ENCODE measurements around the gene TUBA4B. TPM values are rescaled to one million over a fixed set of nuclear protein-coding genes. Genes with fewer than 3 reads are reported as not detected.

TUBA4B gene
- total RNA-seq, 1 donor from 2014 or later: not detected

- intact Hi-C loops (cut with micrococcal nuclease): loop anchor here (5.0 kb wide), 1 partner anchor 125 kb away; the partner anchor contains the start of gene SLC23A3
- Histone ChIP-seq H3K4me3 (no peak overlapping the region), H3K36me3 (no peaks in the 10 kb centered on the region), H3K4me1 (peaks cover 22% of the 10 kb centered on the region), H3K27ac (replicated peaks) (no peak overlapping the region), H3K9me3 (replicated peaks) (no peaks in the 10 kb centered on the region), H3K27me3 (ENCODE audit: low read depth) (peaks cover 33% of the 10 kb centered on the region)
- TF ChIP-seq CTCF (IDR thresholded peaks at IDR 0.05; ENCODE audit: borderline replicate concordance): no peak
- DNase-seq: no peak
Observed at GRCh38 chr2:219296631-219297391, 43.8 kb downstream of the TUBA4B start.

GRCh38 chr2:219297766-219298456 is 44.9 kb downstream of the TUBA4B start:
- Histone ChIP-seq H3K9me3 (replicated peaks) (no peaks in the 10 kb centered on the region), H3K27me3 (ENCODE audit: low read depth) (peaks cover 44% of the 10 kb centered on the region), H3K4me3 (no peak overlapping the region), H3K27ac (replicated peaks) (no peak overlapping the region), H3K4me1 (peaks cover 22% of the 10 kb centered on the region), H3K36me3 (no peaks in the 10 kb centered on the region)
- no peak for TF ChIP-seq CTCF (IDR thresholded peaks at IDR 0.05; ENCODE audit: borderline replicate concordance)
- intact Hi-C loops (cut with micrococcal nuclease): loop anchor here (5.0 kb wide), 1 partner anchor 126 kb away; the partner anchor contains the start of gene SLC23A3
- DNase-seq: no peak

- Histone ChIP-seq H3K9me3 (replicated peaks) (no peaks in the 10 kb centered on the region), H3K27ac (replicated peaks) (no peak overlapping the region), H3K27me3 (ENCODE audit: low read depth) (peaks cover 54% of the 10 kb centered on the region), H3K36me3 (no peaks in the 10 kb centered on the region), H3K4me3 (no peak overlapping the region), H3K4me1 (peaks cover 21% of the 10 kb centered on the region)
- TF ChIP-seq CTCF (IDR thresholded peaks at IDR 0.05; ENCODE audit: borderline replicate concordance): peak; percentile 100
- peak; percentile 86 for DNase-seq
- intact Hi-C loops (cut with micrococcal nuclease): loop anchor here (5.0 kb wide), 1 partner anchor 127 kb away; the partner anchor contains the start of gene SLC23A3
Observed at GRCh38 chr2:219298759-219299371, 45.8 kb downstream of the TUBA4B start.

GRCh38 chr2:219299372-219299760 is 46.3 kb downstream of the TUBA4B start:
- Histone ChIP-seq H3K27ac (replicated peaks) (no peak overlapping the region), H3K27me3 (ENCODE audit: low read depth) (peaks cover 59% of the 10 kb centered on the region), H3K9me3 (replicated peaks) (no peaks in the 10 kb centered on the region), H3K36me3 (no peaks in the 10 kb centered on the region), H3K4me1 (peaks cover 16% of the 10 kb centered on the region), H3K4me3 (no peak overlapping the region)
- intact Hi-C loops (cut with micrococcal nuclease): loop anchor here (5.0 kb wide), 1 partner anchor 127 kb away; the partner anchor contains the start of gene SLC23A3
- no peak for DNase-seq
- no peak for TF ChIP-seq CTCF (IDR thresholded peaks at IDR 0.05; ENCODE audit: borderline replicate concordance)

- intact Hi-C loops (cut with micrococcal nuclease): no loop called here
- Histone ChIP-seq H3K36me3 (no peaks in the 10 kb centered on the region), H3K4me3 (no peak overlapping the region), H3K4me1 (peaks cover 9% of the 10 kb centered on the region), H3K27me3 (ENCODE audit: low read depth) (peaks cover 64% of the 10 kb centered on the region), H3K27ac (replicated peaks) (no peak overlapping the region), H3K9me3 (replicated peaks) (no peaks in the 10 kb centered on the region)
- DNase-seq: no peak
- no peak for TF ChIP-seq CTCF (IDR thresholded peaks at IDR 0.05; ENCODE audit: borderline replicate concordance)
Observed at GRCh38 chr2:219300022-219300421, 47.0 kb downstream of the TUBA4B start.
